GM12878 (cell line): ENCODE data around the gene BGLAP. TPM values are rescaled to one million over a fixed set of nuclear protein-coding genes. Genes with fewer than 3 reads are reported as not detected.

Experiments
- ATAC-seq: fragments of 200-7000 bp; cut with Tn5 transposase; 3 replicates; pipeline ENCODE4 v1.9.1; 2020; ENCODE audit warnings: mild to moderate bottlenecking, moderate library complexity
- BruUV-seq: library from RNA; stranded (reverse); fragments of 400-500 nt; replicated peaks from 2 replicates; lab custom pipeline; 2021; lab: Mats Ljungman, UMichigan
- CTCF ChIA-PET: fragments of 300-600 bp; sonication (Branson Sonifier 250); formaldehyde crosslinking; extraction: SDS; loops from one replicate; lab custom pipeline; 2021; ENCODE audit warnings: inconsistent platforms; lab: Yijun Ruan, JAX
- POLR2A ChIA-PET: fragments of 350-600 bp; formaldehyde crosslinking; extraction: SDS; loops from one replicate; lab custom pipeline; 2021; ENCODE audit warnings: inconsistent platforms; lab: Charles Lee
- RAD21 ChIA-PET: fragments of 300-600 bp; sonication (Branson Sonifier 250); formaldehyde crosslinking; loops from one replicate; lab custom pipeline; 2023; ENCODE audit warnings: antibody characterized with exemption; ENCODE audit not compliant: unreplicated experiment; lab: Charles Lee
- SMC1A ChIA-PET: fragments of 300-600 bp; sonication (Branson Sonifier 250); formaldehyde crosslinking; loops from one replicate; lab custom pipeline; 2023; ENCODE audit not compliant: unreplicated experiment, uncharacterized antibody; lab: Charles Lee
- DNase-seq: peaks from one replicate; pipeline ENCODE4 v3.0.0-alpha.2; 2011; ENCODE audit warnings: low read depth, low spot score
- FAIRE-seq: peaks from 3 replicates; lab custom pipeline; 2011; peaks lifted over from hg19 to GRCh38; lab: Jason Lieb, UNC
- H2AFZ ChIP-seq: 2 replicates; pipeline ENCODE4 v1.6.0; 2011; ENCODE audit warnings: low read depth, low read length, control low read depth; ENCODE audit not compliant: control insufficient read depth
- H3K27ac ChIP-seq: 2 replicates; pipeline ENCODE4 v1.5.1; 2011; ENCODE audit warnings: control low read depth; ENCODE audit not compliant: control insufficient read depth, insufficient read depth
- H3K27me3 ChIP-seq, 2 experiments: replicated peaks in 1 of 2; 2 replicates each; pipeline versions ENCODE4 v1.6.0 to v1.6.1; 2011; ENCODE audit warnings: low read length in 1 of 2; ENCODE audit not compliant: control insufficient read depth in 2 of 2, insufficient read depth in 2 of 2
- H3K36me3 ChIP-seq, 2 experiments: 2 replicates each; pipeline ENCODE4 v1.5.1; 2011; ENCODE audit warnings: low read length in 1 of 2; ENCODE audit not compliant: control insufficient read depth in 2 of 2, insufficient read depth in 2 of 2
- H3K4me1 ChIP-seq: 2 replicates; pipeline ENCODE4 v1.6.1; 2011; ENCODE audit warnings: mild to moderate bottlenecking, low read length, moderate library complexity, mixed read lengths; ENCODE audit not compliant: control insufficient read depth, insufficient read depth
- H3K4me2 ChIP-seq: 2 replicates; pipeline ENCODE4 v1.6.0; 2011; ENCODE audit warnings: control low read depth; ENCODE audit not compliant: control insufficient read depth, insufficient read depth
- H3K4me3 ChIP-seq: fragments of 200-600 bp; sonication (generic); 2 replicates; pipeline ENCODE4 v1.5.1; 2016
- H3K79me2 ChIP-seq: 2 replicates; pipeline ENCODE4 v1.6.0; 2011; ENCODE audit warnings: low read length; ENCODE audit not compliant: control insufficient read depth, insufficient read depth
- H3K9ac ChIP-seq: 2 replicates; pipeline ENCODE4 v1.8.0; 2011; ENCODE audit warnings: low read length, control low read depth, mixed read lengths; ENCODE audit not compliant: control insufficient read depth, insufficient read depth
- H3K9me3 ChIP-seq: replicated peaks from 3 replicates; pipeline ENCODE4 v1.5.1; 2011; ENCODE audit warnings: mild to moderate bottlenecking, low read length; ENCODE audit not compliant: control insufficient read depth, insufficient read depth
- H4K20me1 ChIP-seq: 2 replicates; pipeline ENCODE4 v1.6.0; 2011; ENCODE audit not compliant: control insufficient read depth, insufficient read depth
- ATF7 ChIP-seq: fragments of 450-650 bp; IDR thresholded peaks from 2 replicates; pipeline ENCODE4 v1.6.1; 2016; ENCODE audit warnings: low read depth, mild to moderate bottlenecking
- BCL11A ChIP-seq: IDR thresholded peaks from 2 replicates; pipeline ENCODE4 v1.6.1; 2011; ENCODE audit warnings: low read depth, low read length
- CBFB ChIP-seq: IDR thresholded peaks from 2 replicates; pipeline ENCODE4 v1.6.1; 2016; ENCODE audit warnings: antibody characterized with exemption, low read depth
- CHD4 ChIP-seq: fragments of 200-600 bp; sonication (generic); IDR thresholded peaks from 2 replicates; pipeline ENCODE4 v1.6.1; 2016; ENCODE audit warnings: mild to moderate bottlenecking
- JUNB ChIP-seq: IDR thresholded peaks from 2 replicates; pipeline ENCODE4 v1.6.1; 2016; ENCODE audit warnings: antibody characterized with exemption, mild to moderate bottlenecking
- MEF2B ChIP-seq: fragments of 450-650 bp; IDR thresholded peaks from 2 replicates; pipeline ENCODE4 v1.6.1; 2018; ENCODE audit warnings: mild to moderate bottlenecking, moderate library complexity; ENCODE audit not compliant: partially characterized antibody, poor library complexity, severe bottlenecking
- MYB ChIP-seq: fragments of 150-350 bp; IDR thresholded peaks from 2 replicates; pipeline ENCODE4 v1.6.1; 2014; ENCODE audit warnings: mild to moderate bottlenecking, low read depth, low read length, borderline replicate concordance
- POLR2AphosphoS5 ChIP-seq: IDR thresholded peaks from 2 replicates; pipeline ENCODE4 v1.6.1; 2011; ENCODE audit warnings: mild to moderate bottlenecking, low read length, inconsistent platforms
- SUPT20H ChIP-seq: IDR thresholded peaks from 2 replicates; pipeline ENCODE4 v1.6.1; 2011; ENCODE audit warnings: low read depth, mild to moderate bottlenecking, low read length, moderate library complexity, borderline replicate concordance; ENCODE audit not compliant: control insufficient read depth
- WRNIP1 ChIP-seq: IDR thresholded peaks from 2 replicates; pipeline ENCODE4 v1.6.1; 2011; ENCODE audit warnings: low read depth, low read length, improper control_type of control experiment, borderline replicate concordance
- WGBS: methylation state at CpG from one replicate; pipeline ENCODE4 v1.1.6; 2016; ENCODE audit warnings: low lambda C conversion rate; ENCODE audit not compliant: insufficient replicate concordance, insufficient coverage; ENCODE audit errors: missing lambda C conversion rate; 5-methylcytosine and 5-hydroxymethylcytosine counted together
- in situ Hi-C: fragments of 300-500 bp; cut with MboI; formaldehyde crosslinking; loops from 9 replicates; pipeline ENCODE4 v1.14.3; 2018; ENCODE audit warnings: mixed read lengths
- intact Hi-C: fragments of 100-400 bp; cut with micrococcal nuclease; formaldehyde crosslinking; loops from one replicate; pipeline ENCODE4 v1.14.2; 2022; ENCODE audit not compliant: unreplicated experiment
- polyA plus RNA-seq, 11 experiments: library from polyadenylated mRNA; depleted of rRNA in 4 of 11; unstranded in 6 of 11; stranded (reverse) in 5 of 11; fragments of >200 nt; fragmentation: Nextera tagmentation in 4 of 11; fragmentation: Illumina TruSeq in 1 of 11; extraction: Ambion mirVana in 4 of 11; extraction: Trizol in 1 of 11; gene quantifications; 1 replicate in 1 of 11; 2 replicates in 10 of 11; pipeline versions ENCODE4 v1.2.1 to v1.2.3, GENCODE V29; 2011 to 2016; ENCODE audit warnings: inconsistent platforms in 2 of 11, missing spikeins in 2 of 11, low read depth in 1 of 11
- total RNA-seq, 4 experiments: library from RNA; depleted of rRNA in 3 of 4; stranded (reverse); fragments of >200 nt in 3 of 4; fragmentation: Illumina TruSeq in 1 of 4; extraction: Trizol in 1 of 4; gene quantifications; 2 replicates each; pipeline versions ENCODE4 v1.2.1 to v1.2.3, GENCODE V29; 2013 to 2021
- TF ChIP-seq, protein P1 (sequence below): fragments of 450-650 bp; IDR thresholded peaks from 2 replicates; pipeline ENCODE4 v1.6.1; 2018; ENCODE audit warnings: mild to moderate bottlenecking, low read depth, moderate library complexity; ENCODE audit not compliant: partially characterized antibody

Gene BGLAP
- total and polyA plus RNA-seq, 10 of the 15 experiments (the other 5 are each of a cell fraction or from before 2014, with no cell fraction given): 0.20 to 1.8 (median 0.40) TPM; not detected in 3

DNA sequence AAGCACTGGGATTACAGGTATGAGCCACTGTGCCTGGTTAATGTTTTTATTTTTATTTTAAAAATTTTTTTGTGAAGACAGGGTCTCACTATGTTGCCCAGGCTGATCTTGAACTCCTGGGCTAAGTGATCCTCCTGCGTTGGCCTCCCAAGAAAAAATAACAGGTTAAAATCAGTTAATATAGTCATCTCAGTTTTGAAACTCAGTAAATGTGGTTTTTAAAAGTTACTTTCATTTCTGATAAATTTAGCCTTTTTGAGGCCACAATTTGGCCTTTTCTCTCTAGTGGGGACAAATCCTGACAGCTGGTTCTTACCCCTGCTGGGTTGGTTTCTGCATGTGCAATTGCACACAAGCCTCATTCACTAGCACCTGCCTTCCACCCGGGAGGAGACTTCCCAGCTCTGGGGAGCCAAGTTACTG is 15.9 kb upstream of the BGLAP start (continued):
- TF ChIP-seq CBFB: peak; percentile 78

DNA sequence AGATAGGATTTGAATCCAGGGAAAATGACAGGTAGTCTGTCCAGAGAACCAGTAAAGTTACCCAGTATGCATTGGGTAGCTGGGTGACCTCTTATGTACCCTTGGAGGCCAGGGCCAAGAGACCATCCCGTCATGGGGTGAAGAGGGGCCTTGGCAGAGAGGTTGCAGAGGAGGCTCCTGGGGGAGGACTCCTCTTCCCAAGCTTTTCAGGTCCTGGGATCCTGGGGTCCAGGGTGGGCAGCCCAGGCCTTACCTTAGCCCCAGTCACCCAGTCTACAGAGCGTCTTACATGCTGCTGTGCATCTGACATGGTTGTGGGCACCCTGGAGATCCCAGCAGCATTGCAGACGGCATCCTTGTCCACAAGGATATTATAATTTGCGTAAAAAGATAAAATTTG is 15.2 kb upstream of the BGLAP start:
- Histone ChIP-seq H3K4me3 (0 out of 2 replicates have a peak overlapping the region, but pooled peaks have one; percentile 12), H3K9ac (peak overlapping the region; percentile 45), H3K4me1 (peaks cover 24% of the 10 kb centered on the region), H3K27me3 (no peaks in the 10 kb centered on the region), H3K4me2 (peak overlapping the region; percentile 83), H4K20me1 (no peaks in the 10 kb centered on the region), H3K9me3 (no peaks in the 10 kb centered on the region), H2AFZ (no peak overlapping the region), H3K27ac (peak overlapping the region; percentile 98), H3K36me3 (peaks cover 0 to 10% of the 10 kb centered on the region in 2 experiments; a peak in 3 of 4 replicates), H3K79me2 (no peaks in the 10 kb centered on the region)
- SMC1A ChIA-PET: interaction anchor here (0.6 to 14.3 kb wide), 12 partner anchors 9 to 250 kb away, joined by 3 to 411 read pairs (median 5); partner anchors contain the start of genes SEMA4A and SMG5
- RAD21 ChIA-PET: interaction anchor here (1.2 to 10.0 kb wide), 8 partner anchors 27 to 129 kb away, joined by 5 to 361 read pairs (median 34); partner anchors contain the start of genes SEMA4A, SLC25A44 and SMG5
- intact Hi-C loops: no loop called here
- in situ Hi-C loops: no loop called here
- CTCF ChIA-PET: interaction anchor here (0.6 to 14.2 kb wide), 15 partner anchors 28 to 399 kb away, joined by 3 to 502 read pairs (median 15); partner anchors contain the start of gene SEMA4A
- ATAC-seq: peak; percentile 18
- no peak for FAIRE-seq
- TF ChIP-seq MYB: no peak
- TF ChIP-seq POLR2AphosphoS5: no peak
- TF ChIP-seq JUNB: no peak
- no peak for TF ChIP-seq BCL11A
- TF ChIP-seq CHD4: no peak
- TF ChIP-seq SUPT20H: no peak
- no peak for TF ChIP-seq MEF2B
- TF ChIP-seq, protein P1, sequence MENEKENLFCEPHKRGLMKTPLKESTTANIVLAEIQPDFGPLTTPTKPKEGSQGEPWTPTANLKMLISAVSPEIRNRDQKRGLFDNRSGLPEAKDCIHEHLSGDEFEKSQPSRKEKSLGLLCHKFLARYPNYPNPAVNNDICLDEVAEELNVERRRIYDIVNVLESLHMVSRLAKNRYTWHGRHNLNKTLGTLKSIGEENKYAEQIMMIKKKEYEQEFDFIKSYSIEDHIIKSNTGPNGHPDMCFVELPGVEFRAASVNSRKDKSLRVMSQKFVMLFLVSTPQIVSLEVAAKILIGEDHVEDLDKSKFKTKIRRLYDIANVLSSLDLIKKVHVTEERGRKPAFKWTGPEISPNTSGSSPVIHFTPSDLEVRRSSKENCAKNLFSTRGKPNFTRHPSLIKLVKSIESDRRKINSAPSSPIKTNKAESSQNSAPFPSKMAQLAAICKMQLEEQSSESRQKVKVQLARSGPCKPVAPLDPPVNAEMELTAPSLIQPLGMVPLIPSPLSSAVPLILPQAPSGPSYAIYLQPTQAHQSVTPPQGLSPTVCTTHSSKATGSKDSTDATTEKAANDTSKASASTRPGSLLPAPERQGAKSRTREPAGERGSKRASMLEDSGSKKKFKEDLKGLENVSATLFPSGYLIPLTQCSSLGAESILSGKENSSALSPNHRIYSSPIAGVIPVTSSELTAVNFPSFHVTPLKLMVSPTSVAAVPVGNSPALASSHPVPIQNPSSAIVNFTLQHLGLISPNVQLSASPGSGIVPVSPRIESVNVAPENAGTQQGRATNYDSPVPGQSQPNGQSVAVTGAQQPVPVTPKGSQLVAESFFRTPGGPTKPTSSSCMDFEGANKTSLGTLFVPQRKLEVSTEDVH: no peak
- TF ChIP-seq WRNIP1: no peak
- no peak for TF ChIP-seq ATF7
- BruUV-seq: TSS peak; percentile 32
- WGBS: 79% methylated on average over 4 of the region's 4 CpGs
- no peak for DNase-seq
- POLR2A ChIA-PET: interaction anchor here (0.8 to 4.9 kb wide), 7 partner anchors 14 to 132 kb away, joined by 3 to 84 read pairs (median 12); partner anchors contain the start of genes PMF1, SEMA4A and SMG5
